GM21737 (cell line): ENCODE data around the gene GLT6D1.

Source experiments
- ATAC-seq: cut with Tn5 transposase; IDR thresholded peaks from one replicate; pipeline ENCODE4 v1.9.1; 2021; ENCODE audit warnings: mild to moderate bottlenecking, moderate library complexity; ENCODE audit not compliant: unreplicated experiment

Gene GLT6D1

DNA sequence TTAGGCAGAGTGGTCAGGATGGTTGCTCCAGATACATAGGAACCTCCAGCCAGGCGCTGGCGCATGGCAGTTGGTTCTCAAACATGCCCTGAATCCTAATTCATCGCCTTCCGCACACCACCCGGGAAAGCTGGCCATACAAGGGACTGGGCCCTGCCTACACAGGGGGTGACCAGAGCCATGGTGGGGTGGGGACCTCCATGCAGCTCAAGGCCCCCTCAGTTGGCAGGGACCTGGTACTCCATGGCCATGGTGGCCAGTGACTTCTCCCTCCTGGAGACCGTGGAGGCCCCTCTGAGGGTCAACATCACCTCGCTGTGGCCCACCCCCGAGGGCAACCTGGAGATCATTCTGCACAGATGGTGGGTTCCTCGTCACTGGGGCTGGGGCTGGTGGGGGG, 51.0 kb downstream of the GLT6D1 start:
- ATAC-seq, result no peak

DNA sequence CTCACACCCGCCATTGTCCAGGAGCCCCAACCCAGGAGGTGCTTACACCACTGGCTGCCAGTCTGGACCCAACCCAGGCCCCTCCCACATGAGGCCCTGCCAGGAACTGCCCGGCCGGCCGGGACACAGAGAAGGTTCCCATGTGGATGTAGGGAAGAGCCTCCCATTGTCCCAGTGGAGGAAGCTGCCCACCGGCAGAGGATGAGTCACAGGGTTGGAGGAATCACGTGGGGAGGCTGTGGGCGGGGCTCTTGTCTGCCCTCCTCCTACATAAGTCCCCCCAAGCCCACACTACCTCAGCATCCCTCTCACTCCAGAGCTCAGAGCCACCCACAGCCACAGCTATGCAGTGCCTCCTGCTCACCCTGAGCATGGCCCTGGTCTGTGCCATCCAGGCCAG, 51.7 kb downstream of the GLT6D1 start:
- no peak for ATAC-seq

DNA sequence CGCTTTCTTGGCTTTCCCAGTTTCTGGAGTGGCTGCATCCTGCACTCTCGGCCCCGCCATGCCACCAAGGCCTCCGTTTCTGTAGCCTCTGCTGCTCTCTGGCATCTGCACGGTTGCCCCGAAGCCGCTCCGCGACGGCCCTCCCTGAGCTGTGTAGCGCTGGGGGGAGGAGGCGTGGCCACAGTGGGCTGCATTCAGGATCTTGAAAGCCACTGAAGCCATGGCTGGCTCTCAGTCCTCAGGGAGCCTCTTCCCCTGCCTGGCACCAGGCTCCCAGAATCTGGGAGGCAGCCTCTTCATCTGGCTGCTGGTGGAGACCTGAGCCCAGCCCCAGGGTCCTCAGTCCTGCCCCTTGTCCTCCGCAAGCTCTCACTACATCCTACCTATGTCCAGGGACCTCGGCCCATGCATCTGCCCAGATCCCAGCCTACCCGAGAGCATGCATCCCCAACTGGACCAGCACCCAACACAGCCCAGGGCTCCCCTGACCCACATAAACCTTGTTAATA, 52.7 kb downstream of the GLT6D1 start:
- ATAC-seq, result no peak

DNA sequence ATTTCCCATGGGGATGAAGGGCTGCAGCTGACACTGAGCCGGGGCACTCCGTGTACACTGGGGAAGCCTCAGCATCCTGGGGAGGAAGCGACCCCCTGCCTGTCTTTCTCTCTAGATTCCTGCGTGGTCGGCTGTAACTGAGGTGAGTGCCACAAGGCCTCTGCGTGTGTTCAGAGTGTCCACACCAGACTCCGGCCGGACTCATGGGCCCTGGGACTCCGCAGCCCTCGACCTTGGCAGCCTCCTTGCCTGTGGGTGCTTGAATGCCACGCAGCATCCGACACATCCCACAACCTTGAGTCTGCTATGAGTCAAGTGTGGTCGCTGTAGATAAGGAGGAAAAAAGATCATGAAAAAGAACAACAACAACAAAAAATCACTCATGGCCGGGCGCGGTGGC, 54.4 kb downstream of the GLT6D1 start:
- no peak for ATAC-seq

DNA sequence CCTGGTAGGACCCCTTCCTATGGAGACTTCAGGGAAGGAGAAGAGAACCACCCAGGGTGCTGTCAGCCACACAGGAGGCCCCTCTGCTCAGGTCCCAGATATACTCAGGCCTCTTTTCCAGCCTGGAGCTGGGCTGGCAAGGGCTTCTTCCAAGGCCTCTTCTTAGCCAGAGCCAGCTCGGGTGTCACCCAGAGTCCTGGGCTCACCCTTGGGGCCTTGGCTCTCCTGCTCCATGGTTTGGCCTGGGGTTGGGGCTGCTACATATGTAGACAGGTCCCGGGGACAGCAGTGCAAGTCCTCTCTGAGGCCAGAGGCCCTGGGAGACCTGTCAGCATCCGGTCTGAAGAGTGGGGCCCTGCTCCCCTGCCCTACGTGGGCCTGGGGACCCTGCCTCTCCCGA, 55.0 kb downstream of the GLT6D1 start:
- ATAC-seq, result no peak

DNA sequence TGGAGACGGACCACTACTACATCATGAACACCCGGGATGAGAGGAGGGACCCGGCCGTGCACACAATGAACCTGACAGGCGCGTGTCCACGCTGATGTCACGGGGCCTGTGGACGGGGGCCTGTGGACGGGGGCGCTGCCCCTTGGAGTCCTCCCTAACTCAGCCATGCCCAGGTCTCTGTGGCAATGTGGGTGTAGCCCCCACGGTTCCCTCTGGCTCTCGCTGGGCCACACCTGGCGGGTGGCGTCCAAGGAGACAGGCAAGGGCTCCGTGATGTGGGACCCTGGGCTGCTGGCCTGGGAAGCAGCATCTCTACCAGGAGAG, 55.7 kb downstream of the GLT6D1 start:
- ATAC-seq, result no peak

DNA sequence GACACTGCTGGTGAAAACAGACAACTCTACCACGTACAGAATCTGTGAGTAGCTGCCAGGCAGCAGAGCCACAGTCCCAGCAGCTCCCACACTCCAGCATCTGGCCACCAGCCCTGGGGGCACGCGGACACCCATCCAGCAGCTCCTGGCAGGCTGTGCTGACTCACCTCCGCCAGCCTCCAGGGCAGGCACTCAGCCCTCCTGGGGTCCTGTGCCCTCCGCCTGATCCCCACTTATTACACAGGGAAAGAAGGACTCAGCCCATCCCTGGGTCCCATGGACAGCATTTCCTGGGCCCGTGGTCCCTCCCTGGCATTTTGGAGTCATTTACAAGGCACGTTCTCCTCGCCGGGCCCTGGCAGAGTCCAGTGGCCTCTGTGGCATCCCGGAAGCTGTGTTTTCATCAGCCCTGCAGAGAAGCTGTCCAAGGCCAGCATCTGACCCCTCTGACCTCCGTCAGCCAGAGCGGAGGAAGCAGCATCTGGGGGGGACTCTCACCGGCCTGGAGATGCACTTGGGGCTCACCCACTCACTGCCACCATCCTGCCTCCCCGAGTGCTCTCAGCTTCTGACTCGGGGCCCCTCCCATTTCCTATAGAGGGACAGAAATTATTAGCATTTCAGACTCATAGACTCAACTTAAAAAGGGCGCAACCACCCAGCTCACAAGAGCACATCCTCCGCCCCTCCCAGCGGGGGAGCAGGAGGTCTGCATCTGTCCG, 56.2 kb downstream of the GLT6D1 start:
- no peak for ATAC-seq

DNA sequence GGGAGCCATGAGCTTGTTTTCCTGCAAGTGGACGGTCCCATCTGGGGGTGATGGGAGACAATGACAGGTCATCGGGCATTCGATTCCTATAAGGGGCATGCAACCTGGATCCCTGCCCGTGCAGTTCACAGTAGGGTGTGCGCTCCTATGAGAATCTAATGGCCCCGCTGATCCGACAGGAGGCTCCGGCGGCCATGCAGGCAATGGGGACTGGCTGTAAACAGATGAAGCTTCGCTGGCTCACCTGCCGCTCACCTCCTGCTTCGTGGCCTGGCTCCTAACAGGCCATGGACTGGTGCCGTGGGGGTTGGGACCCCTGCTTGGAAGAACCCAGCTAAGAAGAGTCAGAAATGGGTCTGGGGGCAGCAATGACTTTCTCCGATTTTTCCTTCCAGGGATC, 56.8 kb downstream of the GLT6D1 start:
- no peak for ATAC-seq

DNA sequence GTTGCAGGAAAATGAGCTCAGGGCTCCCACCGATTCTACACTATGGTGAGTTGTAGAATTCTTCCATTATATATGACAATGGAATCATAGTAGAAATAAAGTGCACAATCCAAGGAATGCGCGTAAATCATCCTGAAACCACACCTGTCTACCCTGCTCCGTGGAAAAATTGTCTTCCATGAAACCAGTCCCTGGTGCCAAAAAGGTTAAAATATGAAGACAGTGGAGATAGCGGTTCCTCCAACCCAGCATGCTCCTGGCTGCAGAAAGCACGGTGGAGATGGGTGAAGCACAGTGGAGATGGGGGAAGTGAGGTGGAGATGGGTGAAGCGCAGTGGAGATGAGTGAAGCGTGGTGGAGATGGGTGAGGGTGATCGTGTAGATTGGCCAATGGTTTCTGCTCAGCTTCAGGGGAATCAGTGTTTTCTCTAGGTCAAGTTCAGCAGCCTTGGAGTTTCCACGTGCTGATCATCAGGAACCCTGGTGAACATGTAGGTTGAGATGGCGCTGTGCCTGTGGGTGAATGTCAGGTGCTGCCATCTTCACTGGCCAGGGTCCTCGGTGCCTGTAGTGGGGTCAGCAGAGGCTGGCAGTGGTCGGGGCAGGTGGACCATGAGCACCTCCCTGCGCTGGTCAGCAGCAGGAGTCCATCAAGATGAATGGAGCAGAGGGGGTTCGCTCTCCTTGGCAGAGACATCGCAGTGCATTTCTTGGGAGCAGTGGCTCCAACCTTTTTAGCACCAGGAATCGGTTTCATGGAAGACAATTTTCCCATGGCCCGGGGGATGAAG, 57.5 kb downstream of the GLT6D1 start:
- no peak for ATAC-seq

DNA sequence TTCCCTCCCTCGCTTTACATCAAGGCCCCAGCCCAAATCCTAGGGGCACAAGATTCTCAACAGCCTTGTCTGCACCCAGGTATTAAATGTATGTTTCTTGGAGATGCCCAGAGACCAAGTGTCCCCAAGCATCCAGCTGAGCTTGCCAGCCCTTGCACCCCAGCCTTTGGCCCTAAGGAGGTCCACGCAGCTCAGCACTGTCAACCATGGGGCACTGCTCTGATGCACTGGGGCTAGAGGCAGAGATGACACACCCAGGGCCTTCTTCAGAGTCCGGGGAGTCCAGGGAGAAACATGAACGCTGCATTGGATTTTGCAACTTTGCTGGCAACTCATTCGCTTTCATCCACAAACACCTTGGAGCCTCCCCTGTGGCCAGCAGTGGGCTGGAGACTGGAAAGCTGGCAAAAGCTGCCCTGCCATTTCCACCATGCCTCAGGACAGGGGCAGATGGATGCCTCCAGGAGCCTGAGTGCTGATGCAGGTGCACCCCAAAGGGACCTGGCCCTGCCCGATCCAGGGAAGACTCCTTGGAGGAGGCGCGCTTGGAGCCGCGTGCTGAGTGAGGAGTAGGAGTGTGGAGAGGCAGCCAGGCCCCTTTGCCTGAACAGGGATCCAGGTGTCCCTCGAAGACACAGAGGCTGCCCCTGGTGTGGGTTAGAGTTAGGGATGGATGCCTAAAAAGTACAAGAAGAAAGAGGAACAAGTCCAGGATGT, 58.5 kb downstream of the GLT6D1 start:
- ATAC-seq, result no peak

DNA sequence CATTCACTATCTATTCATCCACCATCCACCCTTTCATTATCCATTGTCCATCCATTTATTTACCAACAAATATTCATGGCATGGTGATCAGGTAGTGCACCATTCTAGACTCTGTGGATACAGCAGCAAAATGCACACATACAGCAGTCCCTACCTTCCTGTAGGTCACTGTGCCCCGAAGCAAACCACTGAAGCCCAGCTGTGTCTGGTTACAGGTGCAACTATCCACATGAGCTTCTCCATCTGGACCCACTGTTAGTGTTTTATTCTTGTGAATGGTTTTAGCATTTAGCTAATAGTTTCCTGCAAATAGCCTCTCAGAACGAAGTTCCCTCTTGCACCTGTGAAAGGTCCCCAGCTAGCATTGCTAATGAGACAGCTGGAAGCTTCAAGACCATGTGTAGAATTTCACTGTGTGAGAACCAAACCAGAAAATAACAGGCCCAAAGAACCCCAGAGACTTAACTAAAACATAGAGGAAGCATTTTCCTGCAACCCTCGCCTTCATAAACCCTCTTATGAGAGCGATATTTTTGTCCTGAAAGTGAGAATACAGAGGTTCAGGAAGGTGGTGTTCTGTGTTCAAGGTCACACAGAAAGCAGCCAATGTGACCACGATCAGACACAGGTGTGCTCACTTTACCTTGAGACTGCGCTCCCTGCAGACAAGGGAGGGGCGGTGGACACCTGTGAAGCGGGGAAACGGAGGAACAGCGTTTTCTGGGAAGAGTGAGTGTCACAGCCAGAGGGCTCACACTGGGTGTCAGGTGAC, 59.3 kb downstream of the GLT6D1 start:
- no peak for ATAC-seq

DNA sequence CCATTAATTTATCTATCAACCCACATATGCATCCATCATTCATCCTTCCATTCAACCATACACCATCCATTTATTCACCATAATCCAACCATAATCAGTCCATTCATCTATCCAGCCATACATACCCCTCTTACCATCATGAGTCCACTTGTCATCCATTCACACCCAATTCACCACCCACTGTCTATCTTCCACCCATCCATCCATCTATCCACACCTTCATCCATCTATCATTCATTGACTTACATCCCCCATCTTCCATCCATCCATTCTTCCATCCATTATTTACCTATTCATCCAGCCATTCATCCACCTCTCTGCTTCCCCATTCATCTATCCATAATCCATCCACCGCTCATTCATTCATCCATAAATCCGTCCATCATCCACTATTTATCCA, 60.0 kb downstream of the GLT6D1 start:
- ATAC-seq, result no peak

DNA sequence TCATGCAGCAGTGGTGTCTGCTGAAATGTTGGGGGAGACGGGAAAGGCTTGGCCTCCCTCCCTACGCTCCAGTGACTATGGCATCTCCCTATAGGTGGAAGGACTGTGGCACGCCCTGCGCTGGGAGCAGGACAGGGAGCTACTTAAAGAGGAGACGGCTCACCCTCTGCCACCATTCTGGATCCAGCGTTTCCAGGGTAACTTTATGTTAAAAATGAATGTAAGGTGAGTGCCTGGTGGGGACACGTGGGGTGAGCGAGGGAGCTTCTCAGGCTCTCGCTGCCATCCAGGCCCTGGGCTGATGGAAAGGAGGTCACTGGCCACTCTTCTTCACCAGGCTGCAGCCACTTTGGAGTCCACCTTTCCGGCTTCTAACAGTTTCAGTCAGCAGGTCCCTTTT, 62.1 kb downstream of the GLT6D1 start:
- ATAC-seq, result no peak

DNA sequence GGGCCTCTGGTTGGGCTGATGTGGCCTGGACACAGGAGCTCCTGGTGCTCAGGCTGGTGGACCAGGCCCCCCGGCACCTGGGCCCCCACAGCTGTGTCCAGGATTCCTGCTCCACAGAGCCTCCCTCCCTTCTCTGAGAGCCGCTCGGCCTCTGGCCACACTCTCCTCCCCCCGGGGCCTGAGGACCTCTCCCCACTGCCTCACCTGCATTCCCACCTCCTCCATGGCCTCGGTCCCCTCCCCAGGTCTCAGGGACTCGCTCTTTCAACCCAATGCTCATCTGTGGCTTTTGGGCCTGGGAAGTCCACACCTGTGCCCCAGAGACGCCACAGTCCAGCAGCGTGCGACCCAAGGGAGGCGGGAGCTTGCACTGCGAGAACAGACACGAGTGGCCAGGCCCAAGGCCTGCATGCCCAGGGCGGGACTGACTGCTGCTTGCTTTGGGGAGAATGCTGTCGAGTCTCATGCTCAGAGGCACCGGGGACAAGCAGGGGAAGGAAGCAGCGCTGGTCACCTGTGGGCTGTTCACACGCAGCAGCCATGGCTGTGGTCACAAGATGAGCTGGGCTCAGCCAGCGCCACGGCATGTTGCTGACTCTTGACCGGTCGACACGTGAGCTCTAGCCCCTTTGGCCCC, 63.2 kb downstream of the GLT6D1 start:
- no peak for ATAC-seq

DNA sequence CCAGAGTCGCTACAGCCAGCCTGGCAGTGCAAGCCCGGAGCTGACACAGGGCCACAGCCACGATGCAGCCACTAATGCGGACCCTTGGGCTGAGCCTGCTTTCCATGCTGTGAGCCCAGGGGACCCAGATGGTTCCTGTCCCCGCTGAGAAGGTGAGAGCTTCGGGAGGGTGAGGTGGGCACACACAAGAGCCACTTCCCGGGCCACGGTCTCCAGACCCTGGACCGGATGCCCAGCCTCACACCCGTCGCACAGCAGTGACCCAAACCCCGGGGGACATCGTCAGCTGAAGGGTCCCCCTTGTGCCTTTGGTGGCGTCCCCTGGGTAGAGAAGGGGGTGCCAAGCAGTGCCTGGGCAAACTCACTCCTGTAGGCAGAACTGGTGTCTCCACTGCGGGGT, 64.4 kb downstream of the GLT6D1 start:
- ATAC-seq, result no peak

DNA sequence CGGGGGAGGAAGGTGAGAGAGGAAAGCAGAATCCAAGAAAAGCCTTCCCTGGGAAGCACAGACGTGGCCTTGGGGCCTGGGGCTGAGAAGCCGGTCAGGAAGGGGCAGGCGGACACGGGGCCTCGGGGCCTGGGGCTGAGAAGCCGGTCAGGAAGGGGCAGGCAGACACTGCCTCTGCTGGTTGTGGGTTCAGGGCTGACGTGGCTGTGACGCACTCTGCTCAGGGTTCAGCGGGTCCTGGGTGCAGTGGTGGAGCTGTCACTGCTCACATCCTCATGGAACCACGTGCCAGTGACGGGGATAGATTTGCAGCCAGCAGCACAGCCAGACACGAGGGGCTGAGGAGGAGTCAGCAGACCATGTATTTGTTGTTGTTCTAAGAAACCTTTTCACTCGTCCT, 65.0 kb downstream of the GLT6D1 start:
- ATAC-seq, result no peak
